WERI-Rb-1 (cell line): ENCODE data around the gene CORO2A.

Experiments
- DNase-seq: peaks from one replicate; pipeline ENCODE4 v3.0.0-alpha.2; 2020
- H3K27ac ChIP-seq: fragments of 250-450 bp; sonication (Bioruptor Pico); 2 replicates; pipeline ENCODE4 v1.5.1; 2020; ENCODE audit warnings: mild to moderate bottlenecking, moderate library complexity
- H3K27me3 ChIP-seq: fragments of 250-450 bp; sonication (Bioruptor Pico); 2 replicates; pipeline ENCODE4 v1.5.1; 2021; ENCODE audit warnings: mild to moderate bottlenecking, low read depth, moderate library complexity; ENCODE audit not compliant: insufficient read depth, severe bottlenecking
- H3K36me3 ChIP-seq: fragments of 250-450 bp; sonication (Bioruptor Pico); 2 replicates; pipeline ENCODE4 v1.5.1; 2020; ENCODE audit warnings: mild to moderate bottlenecking, moderate library complexity
- H3K4me3 ChIP-seq: 2 replicates; pipeline ENCODE4 v1.5.1; 2011; ENCODE audit warnings: low read depth, mild to moderate bottlenecking, control low read depth, low read length
- H3K9me3 ChIP-seq: fragments of 250-450 bp; sonication (Bioruptor Pico); 2 replicates; pipeline ENCODE4 v1.5.1; 2021; ENCODE audit warnings: mild to moderate bottlenecking, moderate library complexity; ENCODE audit not compliant: severe bottlenecking
- TF ChIP-seq, protein P1 (sequence below): IDR thresholded peaks from 2 replicates; pipeline ENCODE4 v1.5.1; 2011; ENCODE audit warnings: low read depth, mild to moderate bottlenecking, control low read depth, inconsistent platforms, low read length

The CORO2A gene

DNA sequence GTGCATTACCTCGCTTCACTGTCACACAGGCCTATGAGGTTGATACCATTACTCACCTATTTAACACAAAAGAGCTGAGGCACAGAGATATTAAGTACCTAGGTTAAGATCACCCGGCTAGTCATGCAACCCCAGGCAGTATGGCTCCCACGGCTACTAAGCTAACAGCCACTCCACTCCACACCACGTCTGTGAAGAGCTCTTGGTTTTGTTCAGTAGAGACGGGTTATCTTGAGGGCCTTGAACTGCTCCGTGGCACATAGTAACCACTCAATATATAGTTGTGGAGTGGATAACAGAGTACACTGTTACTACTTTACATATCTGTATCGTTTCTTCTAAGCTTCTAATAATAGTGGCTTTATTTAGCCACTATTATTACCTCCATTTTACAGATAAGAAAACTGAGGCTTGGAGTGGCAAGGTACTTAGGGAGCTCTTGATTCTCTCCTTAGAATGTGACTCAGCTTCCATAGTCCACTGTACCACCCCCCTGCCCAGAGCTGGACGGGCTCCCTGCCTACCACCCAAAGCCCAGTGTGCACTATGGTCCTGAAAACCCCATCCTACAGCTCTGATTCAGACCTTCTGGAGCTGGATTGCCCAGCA lies 1.0 kb upstream of the CORO2A start:
- TF ChIP-seq, protein P1, sequence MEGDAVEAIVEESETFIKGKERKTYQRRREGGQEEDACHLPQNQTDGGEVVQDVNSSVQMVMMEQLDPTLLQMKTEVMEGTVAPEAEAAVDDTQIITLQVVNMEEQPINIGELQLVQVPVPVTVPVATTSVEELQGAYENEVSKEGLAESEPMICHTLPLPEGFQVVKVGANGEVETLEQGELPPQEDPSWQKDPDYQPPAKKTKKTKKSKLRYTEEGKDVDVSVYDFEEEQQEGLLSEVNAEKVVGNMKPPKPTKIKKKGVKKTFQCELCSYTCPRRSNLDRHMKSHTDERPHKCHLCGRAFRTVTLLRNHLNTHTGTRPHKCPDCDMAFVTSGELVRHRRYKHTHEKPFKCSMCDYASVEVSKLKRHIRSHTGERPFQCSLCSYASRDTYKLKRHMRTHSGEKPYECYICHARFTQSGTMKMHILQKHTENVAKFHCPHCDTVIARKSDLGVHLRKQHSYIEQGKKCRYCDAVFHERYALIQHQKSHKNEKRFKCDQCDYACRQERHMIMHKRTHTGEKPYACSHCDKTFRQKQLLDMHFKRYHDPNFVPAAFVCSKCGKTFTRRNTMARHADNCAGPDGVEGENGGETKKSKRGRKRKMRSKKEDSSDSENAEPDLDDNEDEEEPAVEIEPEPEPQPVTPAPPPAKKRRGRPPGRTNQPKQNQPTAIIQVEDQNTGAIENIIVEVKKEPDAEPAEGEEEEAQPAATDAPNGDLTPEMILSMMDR: no peak
- H3K27ac ChIP-seq: peak overlapping the region; percentile 83

DNA sequence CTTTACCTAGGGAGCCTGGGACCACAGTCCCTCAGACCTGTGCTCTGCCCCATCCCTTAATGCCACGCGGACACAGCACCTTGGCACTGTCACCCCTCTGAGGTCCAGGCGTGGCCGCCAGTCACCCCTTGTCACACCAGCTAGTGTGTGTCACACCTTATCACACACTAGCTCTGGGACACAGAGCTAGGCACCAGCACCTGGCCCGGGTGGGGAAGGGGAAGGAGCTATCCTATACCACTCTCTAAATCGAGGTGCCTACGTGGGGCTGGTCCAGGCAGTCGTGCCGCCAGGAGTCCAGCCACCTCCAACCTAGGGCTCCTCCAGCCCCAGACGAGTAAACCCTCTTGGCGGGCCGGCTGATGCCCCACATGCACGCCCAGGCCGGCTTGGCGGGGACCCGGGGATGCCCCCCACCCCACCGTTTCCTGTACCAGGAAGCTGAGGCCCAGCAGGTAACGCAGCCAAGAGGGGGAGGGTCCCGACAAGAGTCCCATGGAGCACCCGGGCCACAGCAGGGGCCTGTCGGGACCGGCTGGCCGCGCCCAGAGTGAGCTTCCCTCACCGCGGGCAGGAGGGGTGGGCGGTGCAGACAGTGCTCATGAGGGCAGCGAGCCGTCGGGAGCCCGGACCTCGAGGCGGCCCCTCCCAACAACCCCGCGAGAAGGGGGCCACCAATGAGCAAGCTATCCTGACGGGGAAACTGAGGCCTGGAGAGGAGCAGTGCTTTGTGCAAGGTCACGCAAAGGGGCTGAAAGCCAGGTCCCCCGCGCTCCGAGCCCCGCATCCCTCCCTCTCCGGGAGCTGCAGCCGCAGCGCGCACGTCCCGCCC lies 550 bp downstream of the CORO2A start:
- Histone ChIP-seq H3K36me3 (peaks cover 4% of the 10 kb centered on the region; the same call in 1 of the 2 replicates), H3K27ac (peak overlapping the region; percentile 68), H3K4me3 (peak overlapping the region; percentile 88), H3K27me3 (no peaks in the 10 kb centered on the region), H3K9me3 (no peaks in the 10 kb centered on the region)
- peak; percentile 76 for DNase-seq
- TF ChIP-seq, protein P1: no peak

More for the DNA sequence above, 1.0 kb upstream of the CORO2A start:
- no peaks in the 10 kb centered on the region for H3K9me3 ChIP-seq
- no peak for DNase-seq
- H3K4me3 ChIP-seq: peak overlapping the region; percentile 88
- peaks cover 2% of the 10 kb centered on the region; the same call in 1 of the 2 replicates for H3K36me3 ChIP-seq
- no peaks in the 10 kb centered on the region for H3K27me3 ChIP-seq

DNA sequence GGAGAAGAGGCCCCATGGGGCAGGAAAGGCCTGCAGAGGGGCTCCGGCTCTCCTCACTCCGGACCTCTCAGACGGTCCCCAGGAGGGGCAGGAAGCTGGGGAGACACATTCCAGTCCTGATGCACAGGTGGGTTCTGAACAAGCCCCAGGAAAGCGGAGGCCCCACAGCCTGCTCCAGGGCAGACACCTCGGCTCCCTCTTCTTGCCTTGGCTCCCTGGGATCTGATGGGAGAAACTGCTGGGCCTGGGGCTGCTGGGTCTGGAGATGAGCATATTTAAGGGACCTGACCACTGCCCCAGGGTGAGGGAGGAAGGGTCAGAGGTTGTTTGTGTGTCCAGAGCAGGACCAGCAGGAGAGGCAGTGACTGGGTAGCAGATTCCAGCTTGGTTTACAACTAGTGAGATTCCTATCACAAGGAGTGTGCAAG lies 1.2 kb downstream of the CORO2A start:
- TF ChIP-seq, protein P1: no peak
- Histone ChIP-seq H3K9me3 (no peaks in the 10 kb centered on the region), H3K36me3 (peaks cover 4% of the 10 kb centered on the region; the same call in 1 of the 2 replicates), H3K27me3 (no peaks in the 10 kb centered on the region), H3K4me3 (peak overlapping the region; percentile 88), H3K27ac (peak overlapping the region; percentile 68)
- no peak for DNase-seq

DNA sequence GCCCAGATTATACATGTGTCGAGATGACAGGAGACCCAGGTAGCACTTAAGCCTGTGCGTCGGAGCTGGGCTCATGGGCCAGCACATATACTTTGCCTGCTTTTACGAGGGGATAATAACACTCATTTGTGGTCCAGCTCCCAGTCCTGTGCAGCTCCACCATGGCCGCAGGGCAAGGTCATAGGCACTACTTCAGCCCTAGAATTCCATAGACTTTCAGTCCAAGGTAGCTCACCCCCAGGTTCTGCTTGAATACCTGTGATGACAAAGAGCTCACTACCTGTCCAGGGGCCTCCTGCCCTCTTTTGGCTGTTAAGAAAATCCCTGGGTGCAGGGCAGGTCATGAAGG lies 1.7 kb downstream of the CORO2A start:
- Histone ChIP-seq H3K4me3 (no peak overlapping the region), H3K9me3 (no peaks in the 10 kb centered on the region), H3K27ac (no peak overlapping the region), H3K27me3 (no peaks in the 10 kb centered on the region), H3K36me3 (peaks cover 4% of the 10 kb centered on the region; the same call in 1 of the 2 replicates)
- DNase-seq: no peak
- TF ChIP-seq, protein P1: no peak

DNA sequence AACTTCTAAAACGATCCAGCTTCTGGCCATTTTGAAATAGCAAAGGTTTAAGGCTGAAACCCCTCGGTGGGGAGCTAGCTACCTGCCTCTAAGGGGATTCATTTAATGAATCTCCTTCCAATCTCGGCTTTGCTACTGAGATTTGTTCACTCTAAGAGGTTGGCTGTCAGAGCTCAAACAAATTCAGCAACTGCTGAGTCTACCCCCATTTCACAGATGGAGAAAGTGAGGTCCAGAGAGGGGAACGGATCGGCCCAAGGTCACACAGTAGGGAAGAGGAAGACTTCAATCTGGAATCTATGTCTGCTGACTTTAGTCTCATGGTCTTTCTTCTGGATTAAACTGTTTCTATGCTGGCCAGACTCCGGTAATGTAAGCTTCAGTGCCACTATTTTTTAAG lies 3.0 kb downstream of the CORO2A start:
- H3K36me3 ChIP-seq: peaks cover 8% of the 10 kb centered on the region; the same call in 1 of the 2 replicates
- TF ChIP-seq, protein P1: no peak
- H3K4me3 ChIP-seq: no peak overlapping the region
- no peaks in the 10 kb centered on the region for H3K27me3 ChIP-seq
- H3K9me3 ChIP-seq: no peaks in the 10 kb centered on the region
- peak overlapping the region; percentile 9; the same call in 1 of the 2 replicates for H3K27ac ChIP-seq
- DNase-seq: no peak
